Astrocyte of the spinal cord (primary cell): Measurements from ENCODE around the gene AARS2.

Experiments
- DNase-seq: peaks from one replicate; pipeline ENCODE4 v3.0.0; 2011; ENCODE audit warnings: low read depth, low spot score
- H3K4me3 ChIP-seq: 2 replicates; pipeline ENCODE4 v1.5.1; 2011; ENCODE audit warnings: low read depth, mild to moderate bottlenecking, low read length, moderate library complexity
- in situ Hi-C: cut with HindIII; loops from 2 replicates; pipeline ENCODE4 v1.10.0; 2017; ENCODE audit warnings: low sequenced_read_pairs
- TF ChIP-seq, protein P1 (sequence below): IDR thresholded peaks from 2 replicates; pipeline ENCODE4 v1.5.1; 2012; ENCODE audit warnings: low read depth, mild to moderate bottlenecking, low read length, inconsistent platforms

The AARS2 gene

DNA sequence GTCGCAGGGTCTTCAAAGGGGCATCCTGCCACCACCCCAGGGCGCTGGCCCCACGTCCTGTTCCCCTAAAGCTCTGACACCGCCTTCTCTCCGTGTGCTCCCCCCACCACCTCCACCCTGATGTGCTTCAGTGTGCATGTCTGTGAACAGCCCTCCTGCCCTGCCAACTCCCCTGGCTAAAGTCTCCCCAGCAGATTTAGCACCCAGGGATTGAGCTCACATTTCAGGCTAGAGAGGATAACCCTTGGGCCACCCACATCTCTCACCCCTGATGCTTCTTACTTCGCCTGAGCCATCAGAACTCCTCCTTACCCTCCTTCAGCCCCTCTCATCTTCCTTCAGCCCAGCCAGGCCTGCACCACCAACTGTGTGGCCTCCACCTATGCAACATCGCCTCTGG is 35.4 kb downstream of the AARS2 start:
- in situ Hi-C loops = no loop called here
- DNase-seq = no peak
- no peak overlapping the region for H3K4me3 ChIP-seq
- TF ChIP-seq, protein P1, sequence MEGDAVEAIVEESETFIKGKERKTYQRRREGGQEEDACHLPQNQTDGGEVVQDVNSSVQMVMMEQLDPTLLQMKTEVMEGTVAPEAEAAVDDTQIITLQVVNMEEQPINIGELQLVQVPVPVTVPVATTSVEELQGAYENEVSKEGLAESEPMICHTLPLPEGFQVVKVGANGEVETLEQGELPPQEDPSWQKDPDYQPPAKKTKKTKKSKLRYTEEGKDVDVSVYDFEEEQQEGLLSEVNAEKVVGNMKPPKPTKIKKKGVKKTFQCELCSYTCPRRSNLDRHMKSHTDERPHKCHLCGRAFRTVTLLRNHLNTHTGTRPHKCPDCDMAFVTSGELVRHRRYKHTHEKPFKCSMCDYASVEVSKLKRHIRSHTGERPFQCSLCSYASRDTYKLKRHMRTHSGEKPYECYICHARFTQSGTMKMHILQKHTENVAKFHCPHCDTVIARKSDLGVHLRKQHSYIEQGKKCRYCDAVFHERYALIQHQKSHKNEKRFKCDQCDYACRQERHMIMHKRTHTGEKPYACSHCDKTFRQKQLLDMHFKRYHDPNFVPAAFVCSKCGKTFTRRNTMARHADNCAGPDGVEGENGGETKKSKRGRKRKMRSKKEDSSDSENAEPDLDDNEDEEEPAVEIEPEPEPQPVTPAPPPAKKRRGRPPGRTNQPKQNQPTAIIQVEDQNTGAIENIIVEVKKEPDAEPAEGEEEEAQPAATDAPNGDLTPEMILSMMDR = no peak

DNA sequence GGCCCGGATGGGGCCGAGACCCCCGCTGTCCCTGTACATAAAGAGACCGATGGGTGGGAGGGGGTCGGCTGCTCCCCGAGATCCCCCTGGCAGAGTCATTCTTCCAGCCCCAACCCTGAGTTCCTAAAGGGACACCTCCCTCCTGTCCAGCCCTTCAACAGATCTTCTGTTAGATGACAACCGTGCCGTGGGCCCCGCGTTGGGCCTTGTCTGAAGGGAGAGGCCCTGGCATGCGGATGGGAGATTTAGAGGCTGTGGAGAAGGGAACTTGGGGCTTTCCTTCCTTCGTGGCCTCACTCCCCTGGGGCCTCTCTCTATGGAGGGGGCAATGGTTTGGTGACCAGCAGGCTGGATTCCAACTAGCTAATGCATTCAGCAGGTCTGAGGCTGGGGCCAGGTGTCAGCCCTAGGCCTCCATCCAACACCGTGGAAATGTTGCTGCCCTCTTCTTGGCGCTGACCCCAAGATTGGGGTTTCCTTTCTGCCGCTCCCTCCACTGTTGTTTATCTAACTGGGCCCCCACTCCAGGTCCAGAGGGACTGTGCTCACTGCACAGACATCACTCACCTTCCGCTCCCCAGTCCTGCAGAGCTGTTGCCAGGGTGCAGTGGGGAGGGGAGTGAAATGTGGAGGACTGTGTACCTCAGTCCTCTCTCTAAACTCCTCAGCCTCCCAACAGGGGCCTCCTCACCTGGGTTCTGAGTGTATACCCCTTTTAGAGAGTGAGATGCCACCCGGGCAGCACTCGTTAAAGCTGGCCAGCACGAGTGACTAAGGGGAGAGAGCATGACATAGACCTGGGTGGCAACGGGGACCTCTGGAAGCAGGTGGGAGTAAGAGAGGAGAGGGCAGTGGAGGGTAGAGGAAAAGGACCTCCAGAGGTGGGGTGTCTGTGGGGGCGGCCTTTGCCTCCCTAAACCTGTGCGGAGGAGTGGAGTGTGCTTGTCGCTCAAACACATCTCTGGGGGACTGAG is 36.2 kb downstream of the AARS2 start:
- no peak overlapping the region for H3K4me3 ChIP-seq
- TF ChIP-seq, protein P1 = no peak
- DNase-seq = no peak
- in situ Hi-C loops = no loop called here

DNA sequence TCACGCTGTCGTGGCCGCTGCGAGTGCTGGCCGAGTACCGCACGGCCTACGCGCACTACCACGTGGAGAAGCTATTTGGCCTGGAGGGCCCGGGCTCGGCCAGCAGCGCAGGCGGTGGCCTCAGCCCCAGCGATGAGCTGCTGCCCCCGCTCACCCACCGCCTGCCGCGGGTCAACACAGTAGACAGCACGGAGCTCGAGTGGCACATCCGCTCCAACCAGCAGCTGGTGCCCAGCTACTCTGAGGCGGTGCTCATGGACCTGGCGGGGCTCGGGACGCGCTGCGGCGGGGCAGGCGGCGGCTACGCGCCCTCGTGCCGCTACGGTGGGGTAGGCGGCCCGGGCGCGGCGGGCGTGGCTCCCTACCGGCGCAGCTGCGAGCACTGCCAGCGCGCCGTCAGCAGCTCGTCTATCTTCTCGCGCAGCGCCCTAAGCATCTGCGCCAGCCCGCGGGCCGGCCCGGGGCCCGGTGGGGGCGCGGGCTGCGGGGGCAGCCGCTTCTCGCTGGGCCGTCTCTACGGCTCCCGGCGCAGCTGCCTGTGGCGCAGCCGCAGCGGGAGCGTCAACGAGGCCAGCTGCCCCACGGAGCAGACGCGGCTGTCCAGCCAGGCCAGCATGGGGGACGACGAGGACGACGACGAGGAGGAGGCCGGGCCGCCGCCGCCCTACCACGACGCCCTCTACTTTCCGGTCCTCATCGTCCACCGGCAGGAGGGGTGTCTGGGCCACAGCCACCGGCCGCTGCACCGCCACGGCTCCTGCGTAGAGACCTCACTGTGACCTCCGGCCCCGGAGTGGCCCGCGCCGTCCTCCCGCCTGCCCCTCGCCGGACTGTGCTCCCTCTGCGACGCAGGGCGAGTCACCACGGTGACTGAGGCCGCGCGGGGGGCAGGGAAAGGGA is 37.1 kb downstream of the AARS2 start:
- no peak for DNase-seq
- H3K4me3 ChIP-seq = no peak overlapping the region
- TF ChIP-seq, protein P1 = no peak
- in situ Hi-C loops = no loop called here

DNA sequence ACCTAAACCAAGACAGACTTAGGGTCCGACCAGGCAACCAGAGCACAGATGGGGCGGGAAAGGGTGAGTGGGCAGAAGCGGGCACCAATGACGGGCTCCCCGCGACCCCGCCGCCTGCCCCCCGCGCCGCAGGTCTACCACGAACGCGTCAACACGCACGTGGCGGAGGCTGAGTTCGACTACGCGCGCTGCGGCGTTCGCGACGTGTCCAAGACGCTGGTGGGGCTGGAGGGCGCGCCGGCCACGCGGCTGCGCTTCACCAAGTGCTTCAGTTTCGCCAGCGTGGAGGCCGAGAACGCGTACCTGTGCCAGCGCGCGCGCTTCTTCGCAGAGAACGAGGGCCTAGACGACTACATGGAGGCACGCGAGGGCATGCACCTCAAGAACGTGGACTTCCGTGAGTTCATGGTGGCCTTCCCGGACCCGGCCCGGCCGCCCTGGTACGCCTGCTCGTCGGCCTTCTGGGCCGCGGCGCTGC is 37.8 kb downstream of the AARS2 start:
- in situ Hi-C loops = no loop called here
- no peak for DNase-seq
- TF ChIP-seq, protein P1 = no peak
- H3K4me3 ChIP-seq = no peak overlapping the region

DNA sequence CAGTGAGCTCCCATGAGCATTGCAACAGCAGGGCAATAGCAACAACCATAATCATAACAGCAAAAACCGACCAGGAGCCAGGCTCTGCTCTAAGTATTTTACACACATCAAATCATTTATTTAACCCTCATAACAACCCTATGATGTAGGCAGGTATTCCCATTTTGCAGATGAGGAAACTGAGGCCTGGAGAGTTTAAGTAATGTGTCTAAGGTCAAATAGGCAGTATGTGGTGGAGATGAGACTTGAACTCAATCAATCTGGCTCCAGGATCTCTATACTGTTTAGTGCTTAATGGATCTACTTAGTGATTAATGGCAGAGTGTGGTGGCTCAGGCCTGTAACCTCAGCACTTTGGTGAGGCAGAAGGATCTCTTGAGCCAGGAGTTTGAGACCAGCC is 39.5 kb downstream of the AARS2 start:
- no peak for DNase-seq
- H3K4me3 ChIP-seq = no peak overlapping the region
- in situ Hi-C loops = no loop called here
- TF ChIP-seq, protein P1 = no peak

DNA sequence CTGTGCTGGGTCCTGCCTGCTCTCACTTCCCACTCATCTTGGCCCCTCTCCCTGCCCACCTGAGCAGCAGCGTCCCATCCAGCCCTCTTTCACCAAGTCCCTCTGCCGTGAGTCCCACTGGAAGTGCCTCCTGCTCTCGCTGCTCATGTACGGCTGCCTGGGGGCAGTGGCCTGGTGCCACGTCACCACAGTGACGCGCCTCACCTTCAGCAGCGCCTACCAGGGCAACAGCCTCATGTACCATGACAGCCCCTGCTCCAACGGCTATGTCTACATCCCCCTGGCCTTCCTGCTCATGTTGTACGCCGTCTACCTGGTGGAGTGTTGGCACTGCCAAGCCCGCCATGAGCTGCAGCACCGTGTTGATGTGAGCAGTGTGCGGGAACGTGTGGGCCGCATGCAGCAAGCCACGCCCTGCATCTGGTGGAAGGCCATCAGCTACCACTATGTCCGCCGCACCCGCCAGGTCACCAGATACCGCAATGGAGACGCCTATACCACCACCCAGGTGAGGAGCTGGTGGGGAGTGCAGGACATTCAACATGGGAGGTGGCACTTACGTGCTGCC is 40.1 kb downstream of the AARS2 start:
- DNase-seq = no peak
- TF ChIP-seq, protein P1 = no peak
- H3K4me3 ChIP-seq = no peak overlapping the region
- in situ Hi-C loops = no loop called here
